NK-92 (cell line): ENCODE measurements around the gene IL4R.
A peak's percentile ranks its signal among the peaks of the same experiment; 100 is the strongest.
"Not testable (repeated sequence)": the region's sequence is repeated elsewhere in the genome, so short reads cannot be mapped to it uniquely, and the experiment has no call there.

Experiments
- DNase-seq: peaks from one replicate; lab custom pipeline; 2025; ENCODE audit not compliant: unreplicated experiment; lab: John Stamatoyannopoulos, UW

The IL4R gene

GRCh38 chr16:27313422-27314160, at the start of gene IL4R:
Gene IL4R (plus strand): TSS chr16:27313974. CDS start chr16:27340204, 26,230 bp downstream.
- DNase-seq = no peak

GRCh38 chr16:27264151-27264550, 49.6 kb upstream of the IL4R start:
- DNase-seq = no peak

- no peak for DNase-seq
Measured at GRCh38 chr16:27265982-27266381, 47.8 kb upstream of the IL4R start.

- no peak for DNase-seq
Measured at GRCh38 chr16:27267037-27267677, 46.6 kb upstream of the IL4R start.

- peak; percentile 76 for DNase-seq
Measured at GRCh38 chr16:27268376-27269299, 45.1 kb upstream of the IL4R start, which contains the start of gene NSMCE1. Gene NSMCE1 (minus strand): TSS chr16:27268772. CDS start chr16:27257570, 11,202 bp downstream.

GRCh38 chr16:27269300-27270150, 44.2 kb upstream of the IL4R start:
- DNase-seq = no peak

- no peak for DNase-seq
Measured at GRCh38 chr16:27270349-27270748, 43.4 kb upstream of the IL4R start.

GRCh38 chr16:27272076-27272475, 41.7 kb upstream of the IL4R start:
- DNase-seq = no peak

GRCh38 chr16:27272697-27273096, 41.1 kb upstream of the IL4R start:
- not testable (repeated sequence) for DNase-seq

DNA sequence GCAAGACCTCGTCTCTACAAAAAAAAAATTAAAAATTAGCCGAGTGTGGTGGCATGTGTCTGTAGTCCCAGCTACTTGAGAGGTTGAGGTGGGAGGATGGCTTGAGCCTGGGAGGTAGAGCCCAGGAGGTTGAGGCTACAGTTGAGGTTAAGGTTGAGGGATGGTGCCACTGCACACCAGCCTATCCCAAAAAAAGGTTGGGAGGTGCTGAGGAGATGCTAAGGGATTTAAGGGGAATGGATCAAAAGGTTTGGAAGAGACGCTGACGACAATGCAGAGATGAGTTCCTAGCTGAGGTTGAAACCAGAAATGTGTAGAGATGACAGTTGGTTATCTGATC, 40.5 kb upstream of the IL4R start:
- no peak for DNase-seq

- no peak for DNase-seq
Measured at GRCh38 chr16:27273670-27274423, 39.9 kb upstream of the IL4R start.

GRCh38 chr16:27274424-27274874, 39.3 kb upstream of the IL4R start:
- not testable (repeated sequence) for DNase-seq

GRCh38 chr16:27275394-27275793, 38.4 kb upstream of the IL4R start:
- no peak for DNase-seq

DNA sequence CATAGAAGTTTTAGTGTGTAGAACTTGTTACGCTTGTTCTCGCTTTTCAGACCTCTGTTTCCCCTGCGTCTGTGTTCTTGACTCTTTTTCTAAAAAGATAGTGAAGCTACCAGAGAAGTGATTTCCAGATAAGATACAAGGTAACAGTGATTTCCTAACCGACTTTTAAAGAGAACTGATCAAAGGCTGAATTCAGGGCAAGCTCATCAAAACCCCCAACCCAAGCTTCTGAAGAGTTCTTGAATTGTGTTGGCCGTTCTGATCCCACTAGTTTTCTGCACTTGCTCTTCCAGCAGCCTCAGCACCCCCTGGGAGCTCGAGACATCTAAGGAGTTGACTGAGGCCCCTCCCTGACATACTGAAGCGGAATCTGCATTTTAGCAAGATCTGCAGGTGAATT, 32.5 kb upstream of the IL4R start:
- no peak for DNase-seq

DNA sequence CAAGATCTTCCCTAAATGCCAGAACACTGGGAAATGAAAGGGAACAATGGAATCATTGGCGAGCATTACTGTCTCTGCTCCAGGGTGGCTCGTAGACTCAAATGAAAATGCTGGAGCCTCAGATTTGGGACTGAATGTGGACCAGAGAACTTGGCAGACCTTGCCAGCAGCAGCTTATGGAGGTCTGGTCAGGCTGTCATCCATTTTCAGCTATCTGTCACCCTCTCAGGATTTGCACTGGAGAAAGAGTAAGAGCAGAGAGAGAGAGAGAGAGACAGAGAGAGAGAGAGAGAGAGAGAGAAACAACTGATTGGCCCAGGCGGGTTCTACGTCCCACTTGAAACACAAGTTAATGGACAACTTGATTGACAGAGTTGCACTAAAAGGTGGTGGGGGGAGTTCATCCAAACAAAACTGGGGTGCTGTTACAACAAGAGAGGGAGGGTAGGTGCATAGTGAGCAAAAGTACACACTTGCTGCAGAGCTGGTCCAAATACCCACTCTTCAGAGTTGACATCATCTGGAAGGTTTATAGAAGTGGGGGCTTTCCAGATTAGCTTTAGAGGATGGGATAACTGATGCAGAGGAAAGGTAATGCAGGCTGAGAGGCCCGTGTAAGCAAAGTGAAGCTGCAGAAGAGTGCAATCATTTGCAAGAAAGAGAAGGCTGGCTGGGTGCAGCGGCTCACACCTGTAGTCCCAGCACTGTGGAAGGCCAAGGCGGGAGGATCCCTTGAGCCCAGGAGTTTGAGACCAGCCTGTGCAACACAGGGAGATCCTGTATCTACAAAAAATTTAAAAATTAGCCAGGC, 28.7 kb upstream of the IL4R start:
- no peak for DNase-seq

DNA sequence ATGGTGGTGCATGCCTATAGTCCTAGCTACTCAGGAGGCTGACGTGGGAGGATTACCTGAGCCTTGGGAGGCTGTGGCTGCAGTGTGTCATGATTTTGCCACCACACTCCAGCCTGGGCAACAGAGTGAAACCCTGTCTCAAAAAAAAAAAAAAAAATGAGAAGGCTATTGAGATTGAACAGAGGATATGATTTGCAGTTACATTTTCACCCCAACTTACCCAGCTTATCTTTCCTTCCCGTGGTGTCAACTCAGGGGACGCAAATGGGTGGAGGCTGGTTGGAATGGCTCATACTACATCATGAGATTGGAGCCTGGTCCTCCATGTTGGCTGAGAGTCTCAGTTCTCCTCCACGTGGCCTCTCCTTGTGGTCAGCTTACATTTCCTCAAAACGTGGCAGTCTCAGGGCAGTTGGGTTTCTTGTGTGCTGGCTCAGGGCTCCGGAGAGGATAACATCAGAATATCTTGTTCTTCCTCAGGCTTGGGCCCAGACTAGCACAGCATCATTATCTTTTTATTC, 28.0 kb upstream of the IL4R start:
- no peak for DNase-seq

DNA sequence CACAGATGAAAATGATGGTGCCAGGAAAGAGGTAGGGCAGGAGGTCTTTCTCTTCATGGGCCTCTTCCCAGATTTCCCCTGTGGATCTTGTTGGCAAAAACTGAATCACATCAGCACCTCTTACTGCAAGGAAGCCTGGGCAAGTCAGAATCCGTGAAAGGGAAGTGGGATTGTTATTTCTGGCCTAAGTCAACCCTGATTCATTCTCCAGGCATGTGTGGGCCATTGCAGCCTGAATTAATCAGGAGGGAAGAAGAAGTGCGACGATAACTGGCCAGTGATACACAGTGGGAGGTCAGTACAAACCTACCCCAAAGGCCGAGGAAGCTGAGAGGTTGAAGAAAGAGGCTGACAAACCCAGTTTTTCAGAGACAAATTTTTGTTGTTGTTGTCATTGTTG, 27.3 kb upstream of the IL4R start:
- DNase-seq = no peak

DNA sequence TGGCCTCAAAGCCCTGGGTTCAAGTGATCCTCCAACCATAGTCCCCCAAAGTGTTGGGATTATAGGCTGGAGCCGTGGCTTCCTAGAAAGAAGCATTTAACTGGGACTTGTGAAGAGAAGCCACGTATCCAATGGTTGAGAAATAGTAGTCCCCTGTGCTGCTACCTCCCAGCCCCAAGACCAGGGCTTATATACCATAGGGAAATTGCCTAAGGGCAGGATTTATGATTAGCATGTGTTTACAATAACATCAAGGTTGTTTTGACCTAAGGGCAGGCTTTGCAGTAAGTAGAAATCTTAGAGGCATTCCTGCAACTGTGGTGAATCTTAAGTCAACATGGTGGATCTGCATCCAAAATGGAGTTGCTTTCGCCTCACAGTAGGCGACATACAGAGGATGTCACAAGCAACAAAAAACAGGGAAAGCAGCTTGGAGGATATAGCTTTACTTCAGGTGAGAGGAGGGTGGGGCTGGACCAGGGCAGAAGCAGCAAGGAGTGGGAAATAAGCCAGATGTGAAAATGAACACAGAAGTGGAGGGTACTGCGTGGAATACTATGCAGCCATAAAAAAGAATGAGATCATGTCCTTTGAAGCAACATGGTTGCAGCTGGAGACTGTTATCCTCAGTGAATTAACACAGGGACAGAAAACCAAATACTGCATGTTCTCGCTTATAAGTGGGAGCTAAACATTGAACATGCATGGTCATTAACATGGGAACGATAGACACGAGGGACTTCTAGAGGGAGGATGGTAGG, 26.5 kb upstream of the IL4R start:
- DNase-seq = no peak
